Activated CD4-positive, alpha-beta memory T cell treated with anti-CD3 and anti-CD28 coated beads, Interleukin-2, amount 10 ng/mL, durations not matched to agents 7 days and 5 days (primary cell): Measurements from ENCODE around the gene EFNB3. TPM values are rescaled to one million over a fixed set of nuclear protein-coding genes. Genes with fewer than 3 reads are reported as not detected.
A peak's percentile ranks its signal among the peaks of the same experiment; 100 is the strongest.

Experiments used
- CTCF ChIA-PET: fragments of 350-600 bp; sonication (Branson Sonifier 250); formaldehyde crosslinking; loops from one replicate; lab custom pipeline; 2021; ENCODE audit warnings: antibody characterized with exemption, inconsistent platforms; lab: Charles Lee
- POLR2A ChIA-PET: fragments of 350-600 bp; sonication (Branson Sonifier 250); formaldehyde crosslinking; loops from one replicate; lab custom pipeline; 2021; ENCODE audit warnings: antibody characterized with exemption; lab: Charles Lee
- DNase-seq: peaks from one replicate; pipeline ENCODE4 v3.0.0-alpha.2; 2020
- H3K27ac Mint-ChIP-seq: one replicate; pipeline ENCODE4 v1.8.0; 2021; ENCODE audit warnings: mild to moderate bottlenecking, mixed read lengths
- H3K27me3 Mint-ChIP-seq: one replicate; pipeline ENCODE4 v1.8.0; 2021; ENCODE audit warnings: mixed read lengths
- H3K36me3 Mint-ChIP-seq: one replicate; pipeline ENCODE4 v1.8.0; 2021; ENCODE audit warnings: low read depth, mixed read lengths
- H3K4me1 Mint-ChIP-seq: one replicate; pipeline ENCODE4 v1.8.0; 2021; ENCODE audit warnings: mixed read lengths
- H3K4me3 Mint-ChIP-seq: one replicate; pipeline ENCODE4 v1.8.0; 2021; ENCODE audit warnings: mild to moderate bottlenecking, mixed read lengths
- H3K9me3 Mint-ChIP-seq: one replicate; pipeline ENCODE4 v1.8.0; 2021; ENCODE audit warnings: mixed read lengths
- total RNA-seq, 2 experiments: library from RNA; stranded (reverse); gene quantifications; one replicate each; pipeline ENCODE4 v1.2.3, GENCODE V29; 2021

EFNB3 gene
- total RNA-seq, 2 experiments from 2014 or later = not detected

DNA sequence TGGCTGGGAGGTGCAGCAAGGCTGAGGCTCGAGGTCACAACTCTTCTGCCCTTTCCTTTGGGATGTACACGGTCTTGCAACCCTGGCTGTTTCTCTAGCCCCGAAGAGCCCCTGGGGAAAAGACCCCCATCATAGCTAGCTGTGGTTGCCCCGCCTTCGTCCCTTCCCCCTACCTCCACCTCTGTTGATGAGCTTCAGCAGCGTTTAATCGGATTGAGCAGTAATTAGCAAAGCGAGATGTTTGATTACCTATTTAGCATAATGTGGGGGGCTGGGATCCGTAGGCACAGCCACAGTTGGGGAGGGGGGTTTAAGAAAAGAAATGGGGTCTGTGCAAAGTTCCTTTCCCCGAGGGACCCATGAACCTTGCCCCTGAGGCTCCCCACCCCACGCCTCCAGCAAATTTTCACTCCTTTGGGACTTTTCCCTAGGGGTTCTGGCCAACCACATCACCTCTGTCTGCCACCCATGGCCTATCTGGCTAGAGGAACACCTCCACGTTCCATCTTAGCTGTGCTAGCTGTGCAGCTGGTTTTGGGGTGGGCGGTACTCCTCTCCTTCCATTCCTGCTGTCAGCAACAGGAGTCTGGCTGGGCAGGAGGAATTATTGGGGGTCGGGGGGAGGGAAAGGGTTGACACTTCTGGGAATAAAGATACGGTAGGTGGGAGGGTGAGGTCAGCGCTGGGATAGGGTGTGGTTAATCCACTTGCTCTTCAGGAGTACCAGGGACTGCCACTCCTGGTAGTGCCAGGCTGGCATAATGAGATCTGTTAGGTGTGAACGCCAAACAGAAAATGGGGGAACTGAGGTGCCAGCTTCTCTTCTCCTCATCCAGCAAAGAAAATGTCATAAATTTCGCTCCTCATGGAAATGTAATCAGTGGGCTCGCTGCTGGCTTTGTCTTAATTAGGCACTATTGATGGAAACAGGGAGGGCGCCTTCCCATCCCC lies 11.2 kb downstream of the EFNB3 start:
- ChIA-PET CTCF (interaction anchor here (1.5 kb wide), 1 partner anchor 31 kb away, joined by 3 read pairs; no protein-coding TSS in a partner anchor), POLR2A (interaction anchor here (0.9 to 1.2 kb wide), 2 partner anchors 28 to 65 kb away, joined by 3 to 4 read pairs; partner anchors contain the start of genes ATP1B2 and WRAP53)
- H3K4me3 Mint-ChIP-seq = peak overlapping the region; percentile 70
- no peak overlapping the region for H3K27ac Mint-ChIP-seq
- no peak for DNase-seq
- H3K27me3 Mint-ChIP-seq = peaks cover 77% of the 10 kb centered on the region
- peaks cover 30% of the 10 kb centered on the region for H3K4me1 Mint-ChIP-seq
- H3K9me3 Mint-ChIP-seq = no peaks in the 10 kb centered on the region
- no peaks in the 10 kb centered on the region for H3K36me3 Mint-ChIP-seq

DNA sequence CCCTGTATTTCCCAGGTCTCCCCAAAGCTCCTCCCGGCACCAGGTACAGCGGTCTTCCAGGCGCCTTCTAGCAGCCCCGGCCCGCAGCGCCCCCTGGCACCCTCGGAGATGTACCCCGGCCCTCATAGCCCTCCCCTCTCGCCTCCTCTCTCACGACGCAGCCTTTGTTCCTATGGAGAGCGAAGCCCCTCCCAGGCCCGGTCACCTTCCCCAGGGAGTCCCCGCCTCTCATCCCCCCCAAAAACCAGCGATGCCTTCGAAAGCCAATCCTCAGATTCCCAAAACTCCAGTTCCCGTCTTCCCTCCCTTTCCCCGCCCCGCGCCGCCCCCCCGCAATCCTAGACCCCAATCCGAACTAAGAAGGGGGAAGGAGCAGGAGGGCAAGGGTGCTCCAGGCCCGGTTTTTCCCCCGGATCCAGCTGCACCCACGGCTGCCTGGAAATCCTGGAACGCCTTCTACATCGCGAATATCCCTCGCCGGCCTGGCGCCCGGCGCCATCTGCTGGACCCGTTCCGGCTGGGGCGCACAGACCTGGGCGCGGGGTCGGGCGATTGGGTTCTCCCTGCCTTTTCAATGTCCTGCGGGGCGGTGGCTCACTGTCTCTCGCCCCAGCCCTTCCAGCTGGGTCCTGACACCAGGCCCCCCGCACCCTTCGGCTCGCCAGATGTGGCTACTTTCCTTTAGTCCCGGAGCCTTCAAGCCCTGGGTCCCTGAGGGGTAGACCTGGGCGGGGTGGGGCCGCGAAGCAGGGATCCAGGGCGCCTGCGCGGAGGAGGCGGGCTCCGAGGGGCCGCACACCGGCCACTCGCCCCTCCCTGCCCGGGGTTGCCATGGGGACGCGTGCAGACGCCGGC lies 12.1 kb downstream of the EFNB3 start, which contains the start of gene DNAH2:
TSS of gene DNAH2 (plus strand) at position 844 of the 855 bp plus-strand sequence. CDS start 1,991 bp downstream, outside the sequence.
- Mint-ChIP-seq H3K27ac (no peak within 1 kb of the TSS), H3K27me3 (peaks cover 77% of the 10 kb centered on the region), H3K9me3 (no peaks in the 10 kb centered on the region), H3K4me3 (peak within 1 kb of the TSS; percentile 70), H3K4me1 (peaks cover 26% of the 10 kb centered on the region), H3K36me3 (no peaks in the 10 kb centered on the region)
- POLR2A ChIA-PET = interaction anchor here (0.6 to 1.2 kb wide), 4 partner anchors 13 to 66 kb away, joined by 3 to 4 read pairs (median 3); partner anchors contain the start of genes ATP1B2, TP53 and WRAP53
- CTCF ChIA-PET = interaction anchor here (0.6 to 1.2 kb wide), 3 partner anchors 29 to 132 kb away, joined by 3 to 5 read pairs (median 3); partner anchors contain the start of genes TP53 and WRAP53
- DNase-seq = peak; percentile 48

DNA sequence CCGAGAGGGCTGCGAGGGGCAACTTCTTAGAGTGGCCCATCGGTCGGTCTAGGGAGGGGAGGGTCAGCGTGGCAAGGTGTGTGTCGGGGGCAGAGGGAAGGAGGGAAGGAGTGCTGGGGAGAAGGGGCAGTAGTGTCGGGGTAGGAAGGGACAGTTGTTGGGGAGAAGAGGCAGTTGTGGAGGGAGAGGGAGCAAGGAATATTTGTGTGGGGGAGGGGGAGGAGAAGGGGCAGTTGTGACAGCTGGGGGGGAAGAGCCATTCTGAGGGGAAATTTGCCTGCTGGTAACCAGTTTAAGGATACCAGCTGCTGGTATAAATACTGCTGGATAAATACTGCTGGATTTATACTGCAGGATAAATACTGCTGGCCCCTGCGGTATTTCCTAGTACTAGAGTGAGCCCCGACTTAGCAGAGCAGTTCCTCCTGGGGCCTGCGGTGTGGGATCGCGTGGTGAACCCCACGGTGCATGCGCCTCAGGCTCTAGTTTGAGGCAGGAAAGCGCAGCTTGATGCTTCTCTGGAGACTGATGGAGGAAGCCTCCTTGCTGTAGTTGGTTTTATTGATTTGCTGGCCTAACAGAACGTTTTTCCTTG lies 12.9 kb downstream of the EFNB3 start:
- H3K4me1 Mint-ChIP-seq = peaks cover 26% of the 10 kb centered on the region
- POLR2A ChIA-PET = interaction anchor here (0.6 to 1.2 kb wide), 3 partner anchors 12 to 31 kb away, joined by 3 to 4 read pairs (median 3); partner anchors contain the start of genes TP53 and WRAP53
- CTCF ChIA-PET = interaction anchor here (1.2 kb wide), 1 partner anchor 30 kb away, joined by 5 read pairs; the partner anchor contains the start of genes TP53 and WRAP53

DNA sequence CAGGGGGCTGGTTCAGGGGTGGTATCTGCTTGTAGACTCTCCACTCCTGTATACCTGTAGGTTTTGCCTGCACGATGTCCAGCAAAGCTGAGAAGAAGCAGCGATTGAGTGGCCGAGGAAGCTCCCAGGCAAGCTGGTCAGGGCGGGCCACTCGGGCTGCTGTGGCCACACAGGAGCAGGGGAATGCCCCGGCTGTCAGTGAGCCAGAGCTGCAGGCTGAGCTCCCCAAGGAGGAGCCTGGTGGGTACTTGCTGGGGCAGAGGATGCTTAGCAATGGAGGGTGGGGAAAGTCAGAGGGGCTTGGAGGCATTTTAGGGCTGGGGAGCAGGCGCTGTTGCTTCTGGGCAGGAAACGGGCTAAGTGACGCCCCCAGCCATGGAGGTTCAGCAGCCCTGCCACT lies 14.7 kb downstream of the EFNB3 start:
- Mint-ChIP-seq H3K27ac (no peak overlapping the region), H3K27me3 (peaks cover 67% of the 10 kb centered on the region), H3K4me3 (no peak overlapping the region), H3K4me1 (peaks cover 23% of the 10 kb centered on the region), H3K36me3 (no peaks in the 10 kb centered on the region), H3K9me3 (no peaks in the 10 kb centered on the region)
- CTCF ChIA-PET = no interaction called here
- POLR2A ChIA-PET = no interaction called here
- DNase-seq = no peak

More for the DNA sequence above, 12.9 kb downstream of the EFNB3 start:
- H3K27me3 Mint-ChIP-seq = peaks cover 75% of the 10 kb centered on the region
- peak overlapping the region; percentile 70 for H3K4me3 Mint-ChIP-seq
- DNase-seq = peak; percentile 74
- H3K36me3 Mint-ChIP-seq = no peaks in the 10 kb centered on the region
- no peak overlapping the region for H3K27ac Mint-ChIP-seq
- no peaks in the 10 kb centered on the region for H3K9me3 Mint-ChIP-seq

DNA sequence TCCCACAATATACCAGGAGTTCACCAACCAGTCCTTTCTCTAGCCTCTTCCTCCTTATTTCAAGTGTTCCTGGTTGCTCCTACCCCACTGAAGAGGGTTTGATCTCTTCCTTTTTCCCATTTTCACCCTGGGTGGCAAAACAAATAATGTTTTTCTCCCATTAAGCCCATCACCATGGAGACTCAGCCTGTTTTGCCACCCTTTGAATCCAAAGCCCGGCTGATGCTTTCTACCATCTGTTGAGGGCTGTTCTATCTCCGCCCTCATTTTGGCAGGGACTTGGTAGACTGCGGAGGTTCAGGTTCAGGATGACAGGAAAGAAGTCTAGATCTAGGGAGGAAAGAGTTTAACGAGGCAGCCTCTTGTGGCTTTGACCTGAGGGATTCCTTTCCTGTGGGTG lies 15.1 kb downstream of the EFNB3 start:
- H3K27me3 Mint-ChIP-seq = peaks cover 64% of the 10 kb centered on the region
- H3K36me3 Mint-ChIP-seq = no peaks in the 10 kb centered on the region
- peaks cover 23% of the 10 kb centered on the region for H3K4me1 Mint-ChIP-seq
- no peak overlapping the region for H3K4me3 Mint-ChIP-seq
- H3K9me3 Mint-ChIP-seq = no peaks in the 10 kb centered on the region
- no peak for DNase-seq
- no peak overlapping the region for H3K27ac Mint-ChIP-seq
- POLR2A ChIA-PET = no interaction called here
- CTCF ChIA-PET = interaction anchor here (0.7 to 0.9 kb wide), 2 partner anchors 9 to 23 kb away, joined by 3 read pairs; no protein-coding TSS in a partner anchor

DNA sequence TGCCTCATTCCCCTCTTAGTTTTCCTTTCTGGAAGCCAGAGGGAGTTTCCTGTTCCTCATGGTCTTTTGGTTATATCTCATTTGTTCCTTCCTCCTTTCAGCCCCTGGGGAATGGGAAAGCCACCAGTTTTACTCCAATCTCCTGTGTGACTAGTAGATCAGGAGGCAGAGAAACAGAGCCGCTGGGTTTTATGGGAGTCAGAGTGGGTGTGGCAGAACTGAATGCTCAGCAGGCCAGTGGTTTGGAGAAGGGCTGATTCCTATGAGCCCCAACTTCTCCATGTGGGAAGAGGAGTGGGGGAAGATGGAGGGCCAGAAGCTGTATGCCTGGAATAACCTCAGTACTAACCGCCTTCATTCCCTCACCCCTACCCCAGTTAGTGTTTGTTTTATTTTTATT lies 16.6 kb downstream of the EFNB3 start:
- Mint-ChIP-seq H3K27ac (no peak overlapping the region), H3K4me3 (no peak overlapping the region), H3K4me1 (peaks cover 19% of the 10 kb centered on the region), H3K9me3 (no peaks in the 10 kb centered on the region), H3K27me3 (peaks cover 51% of the 10 kb centered on the region), H3K36me3 (no peaks in the 10 kb centered on the region)
- CTCF ChIA-PET = no interaction called here
- no peak for DNase-seq
- POLR2A ChIA-PET = no interaction called here

DNA sequence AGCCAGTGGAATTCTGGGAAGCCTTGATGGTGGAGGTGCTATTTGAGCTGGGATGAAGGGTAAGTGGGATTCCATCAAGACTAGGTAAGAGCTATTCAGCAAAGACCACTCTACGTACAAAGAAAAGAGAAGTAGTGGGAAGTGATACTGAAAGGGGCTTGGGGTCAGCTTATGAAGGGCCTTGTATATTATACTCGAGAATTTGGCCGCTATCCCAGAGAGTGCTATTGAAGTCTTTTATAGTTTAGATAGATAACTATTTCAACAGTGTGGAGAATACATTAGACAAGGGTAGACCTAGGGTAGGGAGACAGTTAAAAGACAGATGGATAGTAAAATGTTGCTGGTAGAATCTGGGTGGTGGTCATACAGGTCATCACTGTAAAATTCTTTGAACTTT lies 22.9 kb downstream of the EFNB3 start:
- no peak overlapping the region for H3K4me3 Mint-ChIP-seq
- H3K4me1 Mint-ChIP-seq = no peaks in the 10 kb centered on the region
- DNase-seq = no peak
- ChIA-PET POLR2A (no interaction called here), CTCF (no interaction called here)
- no peak overlapping the region for H3K27ac Mint-ChIP-seq
- no peaks in the 10 kb centered on the region for H3K36me3 Mint-ChIP-seq
- no peaks in the 10 kb centered on the region for H3K9me3 Mint-ChIP-seq
- H3K27me3 Mint-ChIP-seq = peaks cover 24% of the 10 kb centered on the region

DNA sequence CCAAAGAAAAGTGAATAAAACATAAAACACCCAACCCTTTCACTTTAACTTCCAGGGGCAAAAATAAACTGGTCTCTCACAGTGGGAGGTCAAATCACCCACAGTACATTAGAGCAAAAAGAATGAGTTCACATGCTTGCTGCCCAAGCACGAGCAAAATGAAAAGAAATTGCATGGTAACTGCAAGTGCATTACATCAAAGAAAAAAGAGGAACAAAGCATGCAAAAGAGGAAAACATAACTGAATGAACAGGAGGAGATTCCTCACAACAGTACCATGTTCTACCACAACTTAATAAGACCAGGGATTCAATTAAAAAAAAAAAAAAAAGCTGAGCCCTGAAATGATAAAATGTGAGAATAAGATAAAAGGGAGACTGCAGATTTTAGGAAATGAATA lies 24.8 kb downstream of the EFNB3 start:
- ChIA-PET CTCF (interaction anchor here (1.3 kb wide), 1 partner anchor 14 kb away, joined by 6 read pairs; no protein-coding TSS in a partner anchor), POLR2A (interaction anchor here (0.6 kb wide), 1 partner anchor 12 kb away, joined by 3 read pairs; the partner anchor contains the start of gene DNAH2)
- Mint-ChIP-seq H3K9me3 (no peaks in the 10 kb centered on the region), H3K27me3 (peaks cover 22% of the 10 kb centered on the region), H3K36me3 (no peaks in the 10 kb centered on the region), H3K27ac (no peak overlapping the region), H3K4me1 (no peaks in the 10 kb centered on the region), H3K4me3 (no peak overlapping the region)
- no peak for DNase-seq

DNA sequence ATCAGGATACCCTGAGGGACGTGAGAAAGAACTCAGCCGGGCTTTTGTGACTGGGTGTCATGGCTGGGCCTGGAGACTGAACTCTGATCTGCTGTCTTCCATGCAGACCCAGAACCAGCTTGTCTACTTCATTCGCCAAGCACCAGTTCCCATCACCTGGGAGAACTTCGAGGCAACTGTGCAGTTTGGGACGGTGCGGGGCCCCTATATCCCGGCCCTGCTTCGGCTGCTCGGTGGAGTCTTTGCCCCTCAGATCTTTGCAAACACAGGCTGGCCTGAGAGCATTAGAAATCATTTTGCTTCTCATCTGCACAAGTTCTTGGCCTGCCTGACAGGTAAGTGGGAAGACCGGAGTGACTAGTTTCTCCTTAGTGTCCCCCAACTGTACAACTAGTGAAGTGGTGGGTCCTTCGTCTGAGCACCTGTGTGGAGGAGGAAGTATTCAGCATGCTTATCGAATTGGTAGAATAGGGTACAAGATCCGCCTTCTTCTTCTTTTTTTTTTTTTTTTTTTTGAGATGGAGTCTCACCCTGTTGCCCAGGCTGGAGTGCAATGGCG lies 28.1 kb downstream of the EFNB3 start:
- Mint-ChIP-seq H3K4me3 (no peak overlapping the region), H3K4me1 (no peaks in the 10 kb centered on the region), H3K36me3 (no peaks in the 10 kb centered on the region), H3K9me3 (no peaks in the 10 kb centered on the region), H3K27ac (no peak overlapping the region), H3K27me3 (peaks cover 26% of the 10 kb centered on the region)
- ChIA-PET CTCF (no interaction called here), POLR2A (no interaction called here)
- DNase-seq = no peak

DNA sequence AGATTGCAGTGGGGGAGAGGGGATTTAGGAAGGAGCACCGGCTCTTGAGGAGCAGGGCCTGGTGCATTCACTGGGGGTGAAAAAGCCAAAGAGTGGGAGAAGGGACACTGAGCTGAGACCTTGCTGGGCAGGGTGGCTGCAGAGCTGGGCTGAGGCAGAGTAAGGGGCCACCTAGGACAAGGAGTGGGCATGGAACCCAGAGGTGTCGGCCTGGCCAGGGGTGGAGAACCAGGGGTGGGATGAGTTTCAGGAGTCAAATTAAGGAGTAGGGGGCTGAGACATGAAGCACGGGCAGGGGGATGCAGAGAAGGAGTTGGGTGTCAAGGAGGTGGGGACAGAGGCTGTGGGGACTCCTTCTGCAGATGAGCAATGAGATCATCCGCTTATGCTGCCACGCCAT lies 32.6 kb downstream of the EFNB3 start:
- Mint-ChIP-seq H3K36me3 (no peaks in the 10 kb centered on the region), H3K27me3 (peaks cover 26% of the 10 kb centered on the region), H3K27ac (no peak overlapping the region), H3K4me3 (no peak overlapping the region), H3K9me3 (no peaks in the 10 kb centered on the region), H3K4me1 (no peaks in the 10 kb centered on the region)
- no peak for DNase-seq
- ChIA-PET CTCF (no interaction called here), POLR2A (no interaction called here)

DNA sequence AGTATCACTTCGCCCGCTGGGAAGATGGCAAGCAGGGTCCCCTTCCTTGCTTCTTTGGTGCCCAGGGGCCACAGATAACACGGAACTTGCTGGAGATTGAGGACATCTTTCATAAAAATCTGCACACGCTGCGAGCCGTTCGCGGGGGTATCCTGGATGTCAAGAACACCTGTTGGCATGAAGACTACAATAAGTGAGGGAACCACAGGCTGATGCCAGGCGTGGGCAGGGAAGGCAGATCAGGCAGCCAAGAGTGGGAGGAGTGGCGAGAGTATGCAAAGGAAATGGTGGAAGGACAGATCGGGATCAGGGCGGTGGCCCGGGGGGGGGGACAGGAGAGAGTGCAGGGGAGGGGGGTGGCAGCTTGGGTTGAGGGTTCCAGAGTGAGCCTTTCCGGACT lies 34.7 kb downstream of the EFNB3 start:
- H3K9me3 Mint-ChIP-seq = no peaks in the 10 kb centered on the region
- H3K27me3 Mint-ChIP-seq = peaks cover 21% of the 10 kb centered on the region
- H3K4me3 Mint-ChIP-seq = no peak overlapping the region
- no peaks in the 10 kb centered on the region for H3K36me3 Mint-ChIP-seq
- ChIA-PET POLR2A (no interaction called here), CTCF (no interaction called here)
- no peaks in the 10 kb centered on the region for H3K4me1 Mint-ChIP-seq
- DNase-seq = no peak
- H3K27ac Mint-ChIP-seq = no peak overlapping the region

DNA sequence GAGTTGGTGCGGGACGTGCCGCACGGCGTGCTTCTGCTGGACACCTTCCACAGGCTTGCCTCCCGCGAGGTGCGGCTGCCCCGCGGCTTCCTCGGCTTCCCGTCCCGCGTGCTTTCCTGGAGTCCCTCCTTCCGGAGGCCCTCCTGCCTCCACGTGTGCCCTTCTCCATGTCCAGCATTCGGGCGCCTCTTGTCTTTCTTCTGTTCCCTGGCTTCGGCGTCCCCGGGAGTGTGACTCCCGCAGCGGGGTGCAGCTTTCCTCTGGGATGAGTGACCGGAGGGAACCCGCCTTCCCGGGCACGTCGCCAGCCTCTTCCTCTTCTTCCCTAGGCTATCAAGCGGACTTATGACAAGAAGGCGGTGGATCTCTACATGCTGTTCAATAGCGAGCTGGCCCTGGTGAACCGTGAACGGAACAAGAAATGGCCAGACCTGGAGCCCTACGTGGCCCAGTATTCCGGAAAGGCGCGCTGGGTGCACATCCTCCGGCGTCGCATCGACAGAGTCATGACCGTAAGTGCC lies 35.5 kb downstream of the EFNB3 start:
- CTCF ChIA-PET = no interaction called here
- H3K4me1 Mint-ChIP-seq = no peaks in the 10 kb centered on the region
- POLR2A ChIA-PET = no interaction called here

More for the DNA sequence above, 35.5 kb downstream of the EFNB3 start:
- Mint-ChIP-seq H3K36me3 (no peaks in the 10 kb centered on the region), H3K27me3 (peaks cover 21% of the 10 kb centered on the region), H3K27ac (no peak overlapping the region), H3K4me3 (no peak overlapping the region), H3K9me3 (no peaks in the 10 kb centered on the region)
- no peak for DNase-seq
